ENCODE data around the gene ZBTB42. TPM values are rescaled to one million over a fixed set of nuclear protein-coding genes. Genes with fewer than 3 reads are reported as not detected.
A peak's percentile ranks its signal among the peaks of the same experiment; 100 is the strongest.

The ZBTB42 gene
- polyA plus RNA-seq, 1 of the 3 experiments (the other 2 are of a cell fraction): 3.1 TPM

GRCh38 chr14:104819361-104819781, 18.5 kb downstream of the ZBTB42 start:
- WGBS (ENCODE audit: low lambda C conversion rate): 100% methylated on average over 6 of the region's 12 CpGs
- Histone ChIP-seq H3K27ac (ENCODE audit: low read depth in 2 of 2, low read length in 1 of 2) (no peak overlapping the region), H3K27me3 (ENCODE audit: insufficient read depth) (no peaks in the 10 kb centered on the region), H3K4me3 (ENCODE audit: low read depth in 2 of 2, low read length in 1 of 2) (no peak overlapping the region), H3K4me1 (ENCODE audit: control insufficient read depth in 1 of 2, insufficient read depth in 2 of 2, low read depth in 1 of 2, low read length in 1 of 2) (peaks cover 3% of the 10 kb centered on the region in 2 experiments; a peak in 2 of 4 replicates), H3K9ac (no peak overlapping the region), H4K20me1 (ENCODE audit: insufficient read depth) (no peaks in the 10 kb centered on the region), H3K79me2 (ENCODE audit: insufficient read depth) (peaks cover 25% of the 10 kb centered on the region), H3K36me3 (replicated peaks in 1 of 2; ENCODE audit: control insufficient read depth in 1 of 2, insufficient read depth in 2 of 2, low read length in 1 of 2) (no peaks in the 10 kb centered on the region), H3K9me3 (no peaks in the 10 kb centered on the region), H2AFZ (ENCODE audit: low read depth) (no peak overlapping the region), H3K4me2 (no peak overlapping the region), H3K9me2 (no peaks in the 10 kb centered on the region), H3F3A (replicated peaks; ENCODE audit: insufficient read depth) (peaks cover 14% of the 10 kb centered on the region)
- ChIA-PET CTCF (interaction anchor here (3.0 kb wide), 1 partner anchor 25 kb away, joined by 10 read pairs; no protein-coding TSS in a partner anchor), POLR2A (no interaction called here)
- no peak for TF ChIP-seq FOSL2 (IDR thresholded peaks at IDR 0.05; ENCODE audit: borderline replicate concordance, low read depth)
- no peak for TF ChIP-seq JUND (IDR thresholded peaks at IDR 0.05)
- no peak for TF ChIP-seq SIN3A (IDR thresholded peaks at IDR 0.05; ENCODE audit: borderline replicate concordance, low read depth, low read length)
- no peak for TF ChIP-seq FOXJ3 (CRISPR knock-in tag; IDR thresholded peaks at IDR 0.05)
- DNase-seq: no peak

GRCh38 chr14:104820669-104821228, 19.8 kb downstream of the ZBTB42 start:
- peak; percentile 92 for DNase-seq
- Histone ChIP-seq H4K20me1 (ENCODE audit: insufficient read depth) (no peaks in the 10 kb centered on the region), H3F3A (replicated peaks; ENCODE audit: insufficient read depth) (peaks cover 9% of the 10 kb centered on the region), H3K4me1 (ENCODE audit: control insufficient read depth in 1 of 2, insufficient read depth in 2 of 2, low read depth in 1 of 2, low read length in 1 of 2) (peaks cover 0 to 5% of the 10 kb centered on the region in 2 experiments; a peak in 1 of 4 replicates), H3K9me2 (no peaks in the 10 kb centered on the region), H3K79me2 (ENCODE audit: insufficient read depth) (peaks cover 15% of the 10 kb centered on the region; the same call in 1 of the 2 replicates), H3K27ac (ENCODE audit: low read depth in 2 of 2, low read length in 1 of 2) (no peak overlapping the region), H3K36me3 (replicated peaks in 1 of 2; ENCODE audit: control insufficient read depth in 1 of 2, insufficient read depth in 2 of 2, low read length in 1 of 2) (no peaks in the 10 kb centered on the region), H3K4me3 (ENCODE audit: low read depth in 2 of 2, low read length in 1 of 2) (no peak overlapping the region), H3K9me3 (no peaks in the 10 kb centered on the region), H2AFZ (ENCODE audit: low read depth) (no peak overlapping the region), H3K4me2 (no peak overlapping the region), H3K9ac (no peak overlapping the region), H3K27me3 (ENCODE audit: insufficient read depth) (no peaks in the 10 kb centered on the region)
- WGBS (ENCODE audit: low lambda C conversion rate): 49% methylated on average over 15 of the region's 22 CpGs
- TF ChIP-seq MXI1 (IDR thresholded peaks at IDR 0.05; ENCODE audit: low read depth, low read length) (peak; percentile 50; the same call in 1 of the 2 replicates), JUND (IDR thresholded peaks at IDR 0.05) (no peak), TEAD4 (IDR thresholded peaks at IDR 0.05; ENCODE audit: borderline replicate concordance, insufficient read depth) (no peak), IRF3 (IDR thresholded peaks at IDR 0.05; ENCODE audit: low read depth, low read length) (no peak), RAD21 (IDR thresholded peaks at IDR 0.05; ENCODE audit: low read length) (peak; percentile 67), ELF1 (IDR thresholded peaks at IDR 0.05) (no peak), EP300 (IDR thresholded peaks at IDR 0.05; ENCODE audit: borderline replicate concordance in 1 of 2, low read depth in 1 of 2, low read length in 1 of 2) (peak in 1 of 2 experiments; percentile 56; a peak in 1 of 4 replicates), MAX (IDR thresholded peaks at IDR 0.05; ENCODE audit: low read depth) (no peak), CTCF (IDR thresholded peaks at IDR 0.05) (peak; percentile 41), YY1 (IDR thresholded peaks at IDR 0.05; ENCODE audit: low read depth) (no peak), SMC3 (IDR thresholded peaks at IDR 0.05; ENCODE audit: low read depth, low read length) (peak; percentile 44; the same call in 1 of the 2 replicates), GATA2 (CRISPR knock-in tag; IDR thresholded peaks at IDR 0.05) (no peak), RFX5 (IDR thresholded peaks at IDR 0.05; ENCODE audit: low read length) (no peak), USF2 (IDR thresholded peaks at IDR 0.05; ENCODE audit: borderline replicate concordance, low read depth, low read length) (no peak), CHD2 (IDR thresholded peaks at IDR 0.05; ENCODE audit: low read length, partially characterized antibody) (peak; percentile 6), USF1 (IDR thresholded peaks at IDR 0.05; ENCODE audit: borderline replicate concordance, low read depth) (no peak), RXRA (IDR thresholded peaks at IDR 0.05; ENCODE audit: borderline replicate concordance, low read depth) (no peak), FOXJ3 (CRISPR knock-in tag; IDR thresholded peaks at IDR 0.05) (no peak)
- POLR2A ChIA-PET: interaction anchor here (0.6 to 1.0 kb wide), 4 partner anchors 28 to 52 kb away, joined by 3 to 5 read pairs (median 4); no protein-coding TSS in a partner anchor
- CTCF ChIA-PET: interaction anchor here (0.6 to 3.0 kb wide), 16 partner anchors 9 to 544 kb away, joined by 3 to 10 read pairs (median 4); partner anchors contain the start of genes ADSS1 and ZBTB42
